ENCODE results near the gene BRSK2.

Gene BRSK2

DNA sequence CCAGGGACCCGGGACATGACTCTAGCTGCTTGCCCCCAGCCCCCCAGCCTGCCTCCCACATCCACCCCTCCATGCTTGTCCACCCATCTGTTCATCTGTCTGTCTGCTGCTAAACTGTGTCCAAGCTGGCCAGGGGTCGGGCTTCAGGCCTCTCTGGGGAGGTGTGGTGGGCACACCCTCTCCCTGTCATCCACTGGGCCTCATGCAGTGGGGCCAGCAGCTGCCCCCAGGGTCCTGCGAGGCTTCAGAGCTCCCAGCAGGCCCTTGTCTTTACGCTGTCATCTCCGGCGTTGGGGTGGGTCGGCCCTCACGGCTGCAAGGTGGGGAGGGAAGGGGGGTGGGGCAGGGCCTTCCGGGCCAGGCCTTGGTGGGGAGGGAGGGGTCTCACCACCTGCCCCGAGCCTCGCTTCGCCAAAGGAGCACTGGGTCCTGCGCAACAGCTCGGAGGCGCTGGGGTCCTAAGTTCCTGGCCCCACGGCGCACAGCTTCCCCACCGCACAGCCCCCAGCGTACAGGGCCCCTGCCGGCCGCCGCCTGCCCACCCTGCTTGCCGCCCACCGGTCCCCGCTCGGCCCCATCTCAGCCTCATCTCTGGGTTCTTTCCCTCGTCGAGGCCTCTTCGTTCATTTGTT is 70.1 kb downstream of the BRSK2 start:
- DNase-seq (ENCODE audit: extremely low spot score, insufficient read length, low read depth) (no peak), FAIRE-seq (no peak)

DNA sequence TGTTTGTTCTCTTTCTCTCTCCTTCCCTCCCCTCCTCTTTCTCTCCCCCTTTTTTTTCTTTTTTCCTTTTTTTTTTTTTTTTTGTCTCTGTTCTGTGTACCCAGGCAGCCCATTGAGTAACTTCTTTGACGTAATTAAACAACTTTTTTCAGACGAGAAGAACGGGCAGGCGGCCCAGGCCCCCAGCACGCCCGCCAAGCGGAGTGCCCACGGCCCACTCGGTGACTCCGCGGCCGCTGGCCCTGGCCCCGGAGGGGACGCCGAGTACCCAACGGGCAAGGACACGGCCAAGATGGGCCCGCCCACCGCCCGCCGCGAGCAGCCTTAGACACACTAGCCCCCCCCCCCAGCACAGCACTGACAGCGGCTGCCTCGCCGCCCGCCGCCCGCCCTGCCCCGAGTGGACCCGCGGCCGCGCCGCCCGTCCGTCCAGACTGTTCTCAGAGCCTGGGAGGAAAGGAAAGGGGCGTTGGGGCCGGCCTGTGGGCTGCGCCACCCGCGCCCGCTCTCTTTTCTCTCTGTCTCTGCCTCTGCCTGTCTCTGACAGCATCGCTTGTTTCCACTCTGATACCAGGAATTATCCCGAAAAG is 70.8 kb downstream of the BRSK2 start:
- FAIRE-seq, result no peak
- no peak for DNase-seq (ENCODE audit: extremely low spot score, insufficient read length, low read depth)

DNA sequence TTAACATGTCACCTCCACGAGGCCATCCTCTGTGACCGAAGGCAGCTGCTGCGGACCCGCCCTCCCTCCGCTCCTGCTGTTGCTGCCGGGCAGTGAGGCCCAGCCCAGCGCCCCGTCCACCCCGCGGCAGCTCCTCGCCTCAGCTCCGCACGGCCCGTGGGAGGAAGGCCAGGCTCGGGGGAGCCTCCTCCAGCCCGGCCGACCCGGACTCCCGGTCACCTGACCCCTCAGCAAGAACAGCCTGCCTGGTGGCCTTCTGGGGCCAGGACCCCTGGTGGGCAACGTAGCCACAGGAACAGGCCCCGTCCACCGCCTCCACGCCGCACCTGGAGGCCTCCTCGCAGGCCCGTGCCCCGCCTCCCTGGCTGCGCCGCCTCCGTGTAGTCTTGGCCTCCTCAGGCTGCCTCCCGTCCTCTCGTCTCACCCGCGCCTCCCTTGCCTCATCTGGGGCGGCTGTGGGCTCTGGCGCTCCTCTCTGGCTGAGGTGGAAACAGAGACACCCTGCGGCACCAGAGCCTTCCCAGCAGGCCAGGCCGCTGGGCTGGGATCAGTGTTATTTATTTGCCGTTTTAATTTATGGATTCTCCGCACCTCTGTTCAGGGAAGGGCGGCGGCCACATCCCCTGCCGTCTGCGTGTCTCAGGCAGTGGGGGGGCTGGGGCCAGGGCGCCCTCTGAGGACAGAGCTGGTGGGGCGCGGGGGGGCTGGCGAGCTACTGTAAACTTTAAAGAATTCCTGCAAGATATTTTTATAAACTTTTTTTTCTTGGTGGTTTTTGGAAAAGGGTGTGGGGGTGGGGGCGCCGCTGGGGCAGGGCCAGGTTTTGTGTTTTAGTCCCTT is 71.5 kb downstream of the BRSK2 start:
- no peak for DNase-seq (ENCODE audit: extremely low spot score, insufficient read length, low read depth)
- no peak for FAIRE-seq

DNA sequence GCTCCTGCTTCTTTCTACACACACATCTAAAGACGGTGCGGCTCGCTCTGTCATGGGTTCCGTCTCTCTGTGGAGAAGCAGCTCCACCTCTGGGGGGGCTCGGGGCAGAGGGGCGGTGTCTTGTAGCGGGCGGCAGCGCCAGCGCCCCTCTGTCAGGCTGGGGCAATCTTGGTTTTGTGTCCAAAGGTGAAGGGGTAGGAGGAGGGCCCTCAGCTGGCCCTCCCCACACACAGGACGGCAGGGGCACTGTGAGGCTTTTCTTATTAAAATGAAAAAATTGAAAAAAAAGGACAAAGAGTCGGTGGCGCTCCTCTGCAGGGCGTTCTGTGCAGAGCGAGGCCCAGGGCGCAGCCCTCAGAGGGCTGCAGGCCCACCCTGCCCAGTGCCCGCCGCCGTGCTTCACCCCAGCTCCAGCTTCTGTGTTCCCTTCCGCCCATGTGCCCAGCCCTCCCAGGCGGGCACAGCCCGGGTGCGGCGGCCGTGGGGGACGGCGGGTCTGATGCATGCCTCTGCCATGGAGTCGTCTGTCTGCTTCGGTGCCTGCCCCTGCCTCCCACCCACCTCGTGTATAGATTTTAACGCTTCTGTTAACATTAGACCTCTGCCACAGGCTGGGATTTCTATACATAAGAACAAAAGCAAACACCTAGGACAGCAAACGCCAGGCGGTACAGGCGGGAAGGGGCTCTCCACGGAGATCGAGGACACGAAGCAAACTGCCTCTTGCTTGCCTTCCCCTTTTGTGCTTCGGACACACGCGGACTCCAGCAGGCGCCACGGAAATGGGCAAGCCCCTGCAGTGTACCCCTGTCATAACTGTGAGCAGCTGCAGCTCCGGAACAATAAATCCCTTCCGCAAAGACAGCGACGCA is 72.3 kb downstream of the BRSK2 start:
- DNase-seq (ENCODE audit: extremely low spot score, insufficient read length, low read depth) (no peak), FAIRE-seq (no peak)

DNA sequence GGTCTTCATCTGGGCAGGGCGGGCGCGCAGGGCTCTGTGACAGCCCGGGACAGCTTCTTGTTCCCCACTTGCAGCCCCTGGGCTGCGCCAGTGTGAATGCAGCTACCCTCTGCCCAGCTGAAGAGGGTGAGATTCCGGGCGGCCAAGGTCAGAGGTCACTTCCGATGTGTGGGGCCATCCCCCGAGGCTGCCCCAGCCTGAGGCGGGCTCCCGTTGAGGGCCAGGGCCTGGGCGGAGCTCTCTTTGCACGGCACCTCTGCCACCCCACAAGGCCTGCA is 72.9 kb downstream of the BRSK2 start:
- DNase-seq (ENCODE audit: extremely low spot score, insufficient read length, low read depth) (no peak), FAIRE-seq (no peak)

DNA sequence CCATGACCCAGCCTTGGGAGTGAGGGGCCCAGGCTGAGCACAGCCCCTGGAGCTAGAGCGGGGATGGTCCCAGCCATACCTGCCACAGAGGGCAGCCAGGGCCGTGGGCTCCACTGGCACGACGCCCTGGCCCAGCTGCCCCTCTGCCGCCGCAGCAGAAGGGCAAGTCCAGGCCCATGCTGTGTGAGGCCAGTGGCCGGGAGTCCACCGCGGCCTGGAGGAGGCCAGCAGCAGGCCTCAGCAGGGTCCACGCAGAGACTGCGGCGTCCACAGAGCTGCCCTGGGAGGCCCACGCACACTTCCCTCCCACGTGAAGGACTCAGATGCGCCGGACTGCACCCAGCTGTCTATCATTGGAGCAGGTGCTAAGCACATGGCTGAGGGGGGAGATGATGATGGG is 73.3 kb downstream of the BRSK2 start:
- DNase-seq (ENCODE audit: extremely low spot score, insufficient read length, low read depth) (no peak), FAIRE-seq (no peak)

DNA sequence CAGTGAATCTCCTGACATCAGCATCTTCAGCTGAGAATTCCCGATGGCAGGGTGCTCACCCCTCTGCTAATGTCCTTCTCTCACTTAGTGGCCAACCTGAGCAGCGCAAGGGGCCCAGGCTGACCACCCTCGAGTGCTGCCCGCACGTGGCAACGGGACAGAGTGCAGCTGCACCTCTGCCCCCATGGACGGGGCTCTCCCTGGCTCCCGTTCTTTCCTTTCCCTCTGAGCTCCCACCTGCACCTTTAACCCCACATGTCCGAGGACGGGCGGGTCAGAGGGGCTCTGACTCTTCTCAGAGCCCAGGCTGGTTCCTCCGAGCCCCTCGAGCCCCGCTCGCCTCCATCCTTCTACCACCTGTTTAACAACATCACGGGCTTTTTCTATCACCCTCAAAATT is 77.0 kb downstream of the BRSK2 start:
- FAIRE-seq (no peak), DNase-seq (ENCODE audit: extremely low spot score, insufficient read length, low read depth) (no peak)

DNA sequence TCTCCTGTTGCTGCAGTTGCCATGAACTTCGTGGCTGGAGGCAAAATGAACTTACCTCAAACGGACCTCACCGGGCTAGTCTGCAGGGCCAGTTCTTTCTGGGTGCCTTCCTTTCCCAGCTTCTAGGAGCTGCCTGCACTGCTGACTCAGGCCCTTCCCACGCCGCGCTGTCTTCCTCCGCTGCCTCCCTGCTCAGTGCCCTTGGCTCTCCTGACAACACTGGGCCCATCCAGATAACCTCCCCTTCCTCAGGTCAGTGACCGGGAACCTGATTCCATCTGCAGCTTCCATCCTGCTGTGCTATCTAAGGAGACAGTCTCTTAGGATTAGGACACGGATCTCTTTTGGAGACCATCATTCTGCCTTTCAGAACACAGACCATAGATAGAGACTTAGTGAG is 77.5 kb downstream of the BRSK2 start:
- DNase-seq (ENCODE audit: extremely low spot score, insufficient read length, low read depth) (no peak), FAIRE-seq (no peak)

DNA sequence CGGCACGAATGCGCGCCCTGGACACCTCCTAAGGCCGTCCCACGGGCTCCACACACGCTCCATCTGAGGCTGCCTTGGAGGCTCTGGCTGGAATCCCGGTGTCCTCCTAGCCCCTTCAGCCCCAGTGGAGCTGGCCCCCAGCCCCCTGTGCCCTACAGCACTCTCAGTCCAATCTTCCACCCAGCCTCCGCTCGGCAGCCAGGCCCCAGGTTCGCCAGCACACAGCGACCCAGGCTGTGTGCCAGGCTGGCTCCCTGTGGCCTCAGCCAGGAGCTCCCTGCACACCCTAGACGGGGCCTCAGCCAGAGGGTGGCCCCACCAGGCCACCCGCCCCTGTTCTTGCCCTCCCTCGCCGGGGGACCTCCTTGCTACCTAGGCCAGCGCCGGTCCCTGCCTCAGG is 78.3 kb downstream of the BRSK2 start:
- DNase-seq (ENCODE audit: extremely low spot score, insufficient read length, low read depth), result no peak
- no peak for FAIRE-seq

DNA sequence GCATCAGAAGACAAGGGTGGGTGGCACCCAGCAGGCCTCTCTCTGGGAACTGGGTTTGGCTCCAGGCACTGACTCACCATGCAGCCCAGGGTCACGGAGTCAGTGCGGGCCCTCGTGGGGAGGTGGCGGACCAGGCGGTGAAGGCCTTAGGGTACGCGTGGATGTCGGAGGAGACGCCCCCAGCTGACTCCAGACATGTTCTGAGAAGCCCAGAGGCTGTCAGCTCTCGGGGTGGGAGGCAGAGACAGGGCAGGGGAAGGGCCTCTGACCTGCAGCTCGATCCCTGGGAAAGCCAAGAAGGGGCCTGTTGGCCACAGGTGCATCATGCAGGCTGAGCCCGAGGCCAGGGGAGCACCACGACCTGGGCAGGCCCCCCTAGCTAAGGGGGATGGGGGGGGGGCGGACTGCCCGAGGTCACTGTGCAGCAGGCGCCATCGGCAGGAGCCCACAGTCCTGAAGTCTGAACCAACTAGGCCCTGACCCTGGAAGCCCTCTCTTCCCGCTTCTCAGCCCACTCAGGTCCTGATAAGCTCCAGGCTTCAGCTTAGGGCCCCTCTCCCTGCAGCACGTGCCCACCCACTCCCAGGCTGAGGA is 78.8 kb downstream of the BRSK2 start:
- FAIRE-seq (no peak), DNase-seq (ENCODE audit: extremely low spot score, insufficient read length, low read depth) (no peak)

DNA sequence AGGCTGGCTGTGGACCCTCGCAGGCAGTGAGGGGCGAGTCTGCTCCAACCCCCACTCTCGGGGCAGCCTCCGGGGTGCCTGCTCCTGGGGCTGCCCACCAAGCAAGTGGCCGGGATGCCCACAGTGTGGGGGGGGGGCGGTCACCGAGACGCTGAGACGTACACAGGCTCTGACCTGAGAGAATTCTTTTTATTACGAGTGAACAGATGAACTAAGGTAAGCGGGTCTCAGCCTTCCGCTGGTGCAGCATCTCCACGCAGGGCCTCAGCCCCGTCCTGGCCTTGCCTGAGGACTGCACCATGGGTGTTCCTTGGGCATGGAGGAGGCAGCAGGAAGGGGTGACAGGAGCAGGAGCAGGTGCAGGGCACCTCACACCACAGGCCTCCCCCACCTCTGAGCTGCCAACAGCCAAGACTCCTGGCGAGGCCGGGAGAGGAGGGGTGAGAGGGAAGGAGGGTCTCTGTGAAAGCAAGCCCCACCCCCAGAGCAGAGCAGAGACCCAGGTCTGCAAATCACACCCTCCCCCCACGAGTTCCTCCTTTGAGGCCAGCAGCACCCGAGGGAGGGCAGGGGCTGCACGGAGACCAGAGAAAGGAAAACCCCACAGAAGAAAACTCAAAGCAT is 79.7 kb downstream of the BRSK2 start:
- FAIRE-seq, result no peak
- no peak for DNase-seq (ENCODE audit: extremely low spot score, insufficient read length, low read depth)

DNA sequence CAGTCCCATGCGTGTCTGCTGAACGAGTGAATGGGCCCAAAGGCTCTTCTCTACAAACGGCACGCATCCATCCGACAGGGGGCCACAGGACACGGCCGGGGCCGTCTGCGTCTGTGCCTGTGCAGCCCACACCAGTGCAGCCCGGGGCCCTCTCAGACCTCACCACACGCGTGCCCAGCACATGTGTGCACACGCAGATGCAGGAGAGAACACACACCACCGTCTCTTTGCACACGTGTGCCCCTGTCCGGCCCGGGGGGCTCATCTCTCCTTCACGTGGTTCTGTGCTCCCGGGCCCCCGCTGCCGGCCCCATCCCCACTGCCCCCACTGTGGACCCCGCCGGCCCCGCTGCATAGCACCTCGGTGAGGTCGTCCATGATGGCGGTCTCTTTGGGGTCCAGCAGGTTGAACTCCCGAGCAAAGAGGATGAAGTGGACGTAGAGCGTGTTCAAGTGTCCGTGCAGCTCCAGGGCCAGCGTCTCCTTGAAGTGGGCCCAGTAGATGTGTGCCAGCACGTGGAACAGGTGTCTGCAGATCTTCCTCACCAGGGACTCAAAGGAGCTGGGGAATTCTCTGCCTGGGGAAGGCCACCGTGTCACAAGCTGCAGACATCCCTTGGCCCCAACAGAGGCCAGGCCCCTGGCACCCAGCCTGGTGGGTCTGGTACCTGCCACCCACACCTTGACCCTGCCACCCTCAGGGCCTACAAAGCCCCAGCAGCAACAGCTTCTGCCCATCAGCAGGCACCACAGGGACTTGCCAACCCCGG is 80.4 kb downstream of the BRSK2 start:
- DNase-seq (ENCODE audit: extremely low spot score, insufficient read length, low read depth) (no peak), FAIRE-seq (no peak)

DNA sequence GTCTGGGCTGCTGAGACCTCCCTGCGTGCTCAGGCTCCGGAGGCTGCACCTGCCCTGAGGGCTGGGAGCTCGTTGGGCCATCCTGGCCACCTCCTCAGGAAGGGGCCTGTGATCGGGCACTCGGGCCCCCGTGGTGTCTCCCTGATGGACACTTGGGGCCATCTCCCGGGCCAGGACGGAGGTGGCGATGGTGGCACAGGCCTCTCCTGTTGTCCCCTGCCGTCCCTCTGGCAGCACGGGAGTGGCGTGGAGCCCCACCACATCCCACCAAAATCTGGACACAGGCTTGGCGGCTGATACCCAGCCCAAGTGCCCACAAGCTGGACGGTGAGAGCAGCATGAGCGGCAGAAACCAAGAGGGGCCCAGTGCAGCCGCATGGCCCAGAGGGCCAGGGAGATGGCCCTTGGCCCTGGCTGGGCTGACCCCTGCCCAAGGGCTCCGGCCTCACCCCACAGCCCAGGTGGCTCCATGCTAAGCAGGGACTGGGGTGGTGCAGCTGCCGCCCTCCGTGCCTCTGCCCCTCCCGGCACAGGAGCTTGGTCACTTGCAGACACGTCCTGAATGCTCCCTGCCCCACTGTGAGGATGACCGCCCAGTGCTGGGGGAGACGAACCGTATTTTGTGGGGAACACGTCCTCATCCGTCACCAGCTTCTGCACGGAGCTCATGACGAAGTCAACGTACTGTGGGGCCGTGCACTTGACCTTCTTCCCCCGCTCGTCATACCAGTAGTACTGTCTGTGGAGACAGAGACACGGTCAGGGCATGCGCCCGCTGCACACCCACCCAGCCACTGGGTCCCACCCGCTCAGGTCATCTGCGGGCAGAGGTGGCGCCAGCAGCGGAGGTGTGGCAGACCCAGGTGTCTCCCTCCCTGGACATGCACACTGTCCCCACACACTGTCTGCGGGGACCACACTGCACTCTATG is 81.2 kb downstream of the BRSK2 start:
- DNase-seq (ENCODE audit: extremely low spot score, insufficient read length, low read depth) (no peak), FAIRE-seq (no peak)

DNA sequence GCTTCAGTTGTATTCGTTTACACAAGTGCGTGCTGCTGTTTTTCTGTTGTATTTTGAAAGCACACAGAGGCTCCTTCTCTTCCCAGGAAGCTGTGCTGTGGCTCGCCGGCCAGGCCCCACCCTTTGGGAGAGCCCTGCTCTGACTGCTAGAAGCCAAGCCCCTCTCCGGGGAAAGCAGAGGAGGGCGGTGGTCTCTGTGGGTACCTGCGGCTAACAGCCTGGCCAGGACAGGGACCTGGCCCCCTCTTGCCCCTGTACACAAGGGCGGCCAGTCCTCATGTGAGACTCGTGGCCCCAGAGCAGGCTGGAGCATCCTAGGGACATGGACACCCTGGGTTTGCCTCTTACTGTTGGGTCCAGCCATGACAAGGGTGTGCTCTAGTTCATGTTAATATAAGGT is 82.0 kb downstream of the BRSK2 start:
- FAIRE-seq (no peak), DNase-seq (ENCODE audit: extremely low spot score, insufficient read length, low read depth) (no peak)

DNA sequence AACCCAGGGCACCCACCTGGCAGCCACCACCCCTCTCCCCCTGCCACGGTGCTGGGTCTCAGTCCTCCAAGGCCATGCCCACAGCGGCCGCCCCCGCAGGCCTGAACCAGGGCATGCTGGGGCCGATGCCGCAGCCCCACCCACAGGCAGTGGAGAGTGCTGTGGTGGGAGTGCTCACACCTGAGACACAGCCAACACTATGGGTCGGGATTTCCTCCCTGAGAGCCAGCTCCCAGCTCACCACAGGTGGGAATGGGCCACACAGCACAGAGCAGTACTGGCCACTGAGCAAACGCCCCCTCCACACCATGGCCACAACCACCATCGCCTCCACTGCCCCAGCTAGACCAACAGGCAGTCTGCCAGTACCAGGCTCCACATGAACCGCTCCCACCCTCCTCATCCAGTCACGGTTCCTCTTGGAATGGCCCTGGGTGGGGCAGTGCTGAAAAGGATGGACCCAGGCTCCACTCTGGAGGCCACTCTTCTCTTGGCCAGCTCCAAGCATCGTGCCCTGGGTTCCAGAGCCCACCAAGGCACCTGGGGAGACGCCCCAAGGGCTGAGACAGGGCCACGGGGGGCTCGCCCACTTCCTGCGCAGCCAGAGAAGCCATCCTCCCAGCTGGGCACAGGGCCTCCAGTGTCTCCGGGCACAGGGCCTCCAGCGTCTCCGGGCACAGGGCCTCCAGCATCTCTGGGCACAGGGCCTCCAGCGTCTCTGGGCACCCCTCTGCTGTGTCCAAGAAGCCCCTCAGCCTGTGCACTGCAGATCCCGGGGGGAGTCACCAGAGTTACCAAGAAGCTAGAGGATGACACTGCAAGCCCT is 82.7 kb downstream of the BRSK2 start:
- FAIRE-seq (no peak), DNase-seq (ENCODE audit: extremely low spot score, insufficient read length, low read depth) (no peak)

DNA sequence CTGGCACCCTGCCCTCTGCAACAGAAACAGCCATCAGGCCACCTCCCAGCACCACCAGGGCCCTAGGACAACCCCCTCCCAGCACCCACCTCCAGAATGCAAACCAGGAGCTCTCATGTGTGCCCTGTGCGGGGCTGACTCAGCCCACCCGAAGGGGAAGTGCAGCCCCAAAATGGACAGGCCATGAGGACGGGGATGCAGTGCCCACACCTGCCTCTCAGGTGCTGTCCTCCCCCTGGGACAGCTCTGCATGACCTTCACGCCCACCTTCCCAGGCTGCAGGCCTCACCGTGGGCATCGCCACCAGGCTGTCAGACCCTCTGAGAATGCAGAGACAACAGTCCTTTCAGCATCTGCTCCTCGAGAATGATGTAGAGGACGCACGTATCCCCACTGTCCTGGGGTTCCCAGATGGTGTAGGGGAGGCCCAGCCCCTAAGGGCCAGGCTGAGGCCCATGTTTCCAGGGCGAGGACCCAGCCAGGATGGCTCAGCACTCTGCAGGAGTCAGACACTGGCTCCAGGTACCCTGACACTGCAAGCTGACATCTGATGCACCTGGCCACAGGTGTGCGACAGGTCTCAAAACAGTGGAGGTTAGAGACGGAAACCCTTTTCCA is 83.4 kb downstream of the BRSK2 start:
- DNase-seq (ENCODE audit: extremely low spot score, insufficient read length, low read depth) (no peak), FAIRE-seq (no peak)

DNA sequence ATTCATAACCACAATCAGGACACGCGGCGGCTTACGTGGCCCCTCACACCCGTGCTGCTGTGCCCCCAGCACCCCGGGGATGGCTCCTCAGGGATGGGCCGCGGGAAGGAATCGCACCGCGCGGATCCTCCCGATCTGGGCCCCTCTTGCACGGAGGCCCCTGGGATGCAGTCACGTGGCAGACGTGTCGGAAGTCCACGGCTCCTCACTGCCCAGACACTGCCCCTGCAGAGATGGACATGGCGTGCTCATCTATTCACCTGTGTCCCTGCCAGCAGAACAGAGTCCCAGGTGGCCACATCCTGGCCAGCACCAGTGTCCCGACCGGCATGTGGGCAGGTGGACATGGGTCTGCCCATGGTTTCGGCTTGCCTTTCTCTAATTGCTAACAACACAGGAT is 84.1 kb downstream of the BRSK2 start:
- no peak for DNase-seq (ENCODE audit: extremely low spot score, insufficient read length, low read depth)
- no peak for FAIRE-seq
